Hematopoietic multipotent progenitor cell treated with erythropoietin and hydrocortisone succinate and interleukin-3 and kit ligand, for 8 days (in vitro differentiated cells): ENCODE measurements around the gene NANOG.
"Not testable (repeated sequence)": the region's sequence is repeated elsewhere in the genome, so short reads cannot be mapped to it uniquely, and the experiment has no call there.

Experiments
- DNase-seq: peaks from one replicate; pipeline ENCODE4 v3.0.0-alpha.2; 2015

Gene NANOG

DNA sequence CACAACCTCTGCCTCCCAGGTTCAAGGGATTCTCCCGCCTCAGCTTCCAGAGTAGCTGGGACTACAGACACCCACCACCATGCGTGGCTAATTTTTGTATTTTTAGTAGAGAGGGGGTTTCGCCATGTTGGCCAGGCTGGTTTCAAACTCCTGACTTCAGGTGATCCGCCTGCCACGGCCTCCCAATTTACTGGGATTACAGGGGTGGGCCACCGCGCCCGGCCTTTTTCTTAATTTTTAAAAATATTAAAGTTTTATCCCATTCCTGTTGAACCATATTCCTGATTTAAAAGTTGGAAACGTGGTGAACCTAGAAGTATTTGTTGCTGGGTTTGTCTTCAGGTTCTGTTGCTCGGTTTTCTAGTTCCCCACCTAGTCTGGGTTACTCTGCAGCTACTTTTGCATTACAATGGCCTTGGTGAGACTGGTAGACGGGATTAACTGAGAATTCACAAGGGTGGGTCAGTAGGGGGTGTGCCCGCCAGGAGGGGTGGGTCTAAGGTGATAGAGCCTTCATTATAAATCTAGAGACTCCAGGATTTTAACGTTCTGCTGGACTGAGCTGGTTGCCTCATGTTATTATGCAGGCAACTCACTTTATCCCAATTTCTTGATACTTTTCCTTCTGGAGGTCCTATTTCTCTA lies at the start of gene NANOG:
Gene NANOG (plus strand): TSS at position 519 of the 645 bp plus-strand sequence. CDS start 213 bp downstream, outside the sequence.
- not testable (repeated sequence) for DNase-seq

DNA sequence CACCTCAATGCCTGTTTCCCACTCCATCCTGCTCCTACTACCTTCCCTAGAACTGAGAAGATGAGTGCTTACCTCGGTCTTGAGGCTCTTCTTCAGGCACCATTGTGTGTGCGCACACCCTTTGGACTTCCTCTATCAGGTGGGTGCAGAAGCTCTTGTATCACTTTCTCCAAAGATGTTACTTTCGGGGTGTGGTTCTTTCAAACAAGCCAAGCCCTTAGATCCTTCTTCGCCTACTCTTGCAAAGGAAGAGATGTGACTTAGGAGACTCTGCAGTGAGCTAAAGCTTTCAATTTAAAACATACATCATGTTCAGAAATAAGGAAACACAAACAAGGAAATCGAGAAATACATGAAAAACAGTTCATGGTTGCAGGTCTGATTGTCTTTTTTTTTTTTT lies 42.0 kb upstream of the NANOG start, which contains the start of gene CLEC4C:
Gene CLEC4C (minus strand): TSS at position 130 of the 400 bp plus-strand sequence. CDS start 27 bp downstream, at position 103.
- peak; percentile 29 for DNase-seq

DNA sequence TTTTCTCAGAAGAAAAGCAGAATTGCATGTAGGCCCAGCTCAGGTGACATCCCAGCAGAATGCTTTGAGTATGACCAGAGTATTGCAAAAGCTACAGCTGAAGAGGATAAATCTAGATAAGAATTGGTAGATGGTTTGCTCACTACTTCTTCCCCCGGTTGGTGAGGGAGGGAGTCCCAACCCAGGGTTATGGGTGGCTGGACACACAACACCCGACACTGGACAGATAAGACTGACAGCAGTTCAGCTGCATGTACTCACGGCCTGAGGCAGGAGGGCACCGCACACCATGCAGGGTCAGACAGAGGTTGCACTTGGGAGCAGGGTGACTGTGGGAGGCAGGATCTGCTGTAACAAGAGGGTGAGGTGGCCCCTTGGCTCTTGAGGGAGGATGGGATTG lies 40.4 kb upstream of the NANOG start:
- DNase-seq: peak; percentile 42

DNA sequence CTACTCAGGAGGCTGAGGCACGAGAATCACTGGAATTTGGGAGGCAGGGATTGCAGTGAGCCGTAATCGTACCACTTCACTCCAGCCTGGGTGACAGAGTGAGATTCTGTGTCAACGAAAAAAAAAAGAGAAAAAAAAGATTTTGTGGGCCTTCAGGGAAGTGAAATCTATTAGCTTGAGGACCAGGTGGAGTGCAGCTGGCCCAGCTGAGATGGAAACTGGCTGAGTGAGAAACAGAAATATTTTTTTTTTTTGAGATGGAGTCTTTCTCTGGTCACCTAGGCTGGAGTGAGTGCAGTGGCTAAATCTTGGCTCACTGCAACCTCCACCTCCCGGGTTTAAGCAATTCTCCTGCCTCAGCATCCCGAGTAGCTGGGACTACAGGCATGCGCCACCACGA lies 39.8 kb upstream of the NANOG start:
- DNase-seq: no peak

DNA sequence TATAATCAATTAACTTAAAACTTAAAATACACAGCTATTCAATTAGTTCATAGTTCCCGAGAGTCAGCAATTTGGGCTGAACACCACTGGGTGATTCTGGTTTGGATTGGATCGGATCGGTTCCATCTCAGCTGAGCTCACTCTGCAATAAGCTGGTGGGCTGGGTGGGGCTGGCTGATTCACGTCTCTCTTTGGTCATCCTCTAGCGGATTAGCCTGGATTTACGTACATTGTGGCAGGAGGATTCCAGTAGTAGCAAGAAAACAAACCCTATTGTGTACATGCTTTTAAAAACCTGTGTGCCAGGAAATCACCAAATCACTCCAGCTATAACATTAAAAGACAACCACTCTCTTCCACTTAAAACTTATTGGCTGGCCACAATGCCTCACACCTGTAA lies 38.9 kb upstream of the NANOG start:
- DNase-seq: no peak

DNA sequence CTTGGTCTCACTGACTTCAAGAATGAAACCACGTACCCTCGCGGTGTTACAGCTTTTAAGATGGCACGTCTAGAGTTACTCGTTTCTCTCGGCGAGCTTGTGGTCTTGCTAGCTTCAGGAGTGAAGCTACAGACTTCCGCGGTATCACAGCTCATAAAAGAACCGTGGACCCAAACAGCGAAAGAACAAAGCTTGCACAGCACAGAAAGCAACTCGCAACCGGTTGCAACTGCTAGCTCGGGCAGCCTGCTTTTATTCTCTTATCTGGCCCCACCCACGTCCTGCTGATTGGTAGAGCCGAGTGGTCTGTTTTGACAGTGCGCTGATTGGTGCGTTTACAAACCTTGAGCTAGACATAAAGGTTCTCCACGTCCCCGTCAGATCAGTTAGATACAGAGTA lies 37.8 kb upstream of the NANOG start:
- DNase-seq: no peak

DNA sequence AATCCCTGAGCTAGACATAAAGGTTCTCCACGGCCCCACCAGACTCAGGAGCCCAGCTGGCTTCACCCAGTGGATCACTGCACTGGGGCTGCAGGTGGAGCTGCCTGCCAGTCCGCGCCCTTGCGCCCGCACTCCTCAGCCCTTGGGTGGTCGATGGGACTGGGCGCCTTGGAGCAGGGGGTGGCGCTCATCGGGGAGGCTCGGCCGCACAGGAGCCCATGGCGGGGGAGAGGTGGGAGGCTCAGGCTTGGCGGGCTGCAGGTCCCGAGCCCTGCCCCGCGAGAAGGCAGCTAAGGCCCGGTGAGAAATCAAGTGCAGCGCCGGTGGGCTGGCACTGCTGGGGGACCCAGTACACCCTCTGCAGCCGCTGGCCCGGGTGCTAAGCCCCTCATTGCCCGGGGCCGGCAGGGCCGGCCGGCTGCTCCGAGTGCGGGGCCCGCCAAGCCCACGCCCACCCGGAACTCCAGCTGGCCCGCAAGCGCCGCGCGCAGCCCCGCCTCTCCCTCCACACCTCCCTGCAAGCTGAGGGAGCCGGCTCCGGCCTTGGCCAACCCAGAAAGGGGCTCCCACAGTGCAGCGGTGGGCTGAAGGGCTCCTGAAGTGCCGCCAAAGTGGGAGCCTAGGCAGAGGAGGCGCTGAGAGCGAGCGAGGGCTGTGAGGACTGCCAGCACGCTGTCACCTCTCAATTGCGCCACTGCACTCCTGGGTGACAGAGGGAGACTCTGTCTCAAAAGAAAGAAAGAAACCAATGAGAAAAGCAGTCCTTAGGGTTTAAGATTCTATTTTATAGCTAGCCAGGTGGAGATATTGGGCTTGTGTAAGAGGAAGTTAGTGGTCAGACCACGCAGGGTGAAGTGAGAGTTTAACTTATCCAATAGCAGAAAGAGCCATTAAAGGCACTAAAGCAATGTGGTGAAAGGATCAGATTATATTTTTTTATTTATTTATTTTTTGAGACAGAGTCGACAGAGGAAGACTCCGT lies 37.0 kb upstream of the NANOG start:
- DNase-seq: not testable (repeated sequence)

DNA sequence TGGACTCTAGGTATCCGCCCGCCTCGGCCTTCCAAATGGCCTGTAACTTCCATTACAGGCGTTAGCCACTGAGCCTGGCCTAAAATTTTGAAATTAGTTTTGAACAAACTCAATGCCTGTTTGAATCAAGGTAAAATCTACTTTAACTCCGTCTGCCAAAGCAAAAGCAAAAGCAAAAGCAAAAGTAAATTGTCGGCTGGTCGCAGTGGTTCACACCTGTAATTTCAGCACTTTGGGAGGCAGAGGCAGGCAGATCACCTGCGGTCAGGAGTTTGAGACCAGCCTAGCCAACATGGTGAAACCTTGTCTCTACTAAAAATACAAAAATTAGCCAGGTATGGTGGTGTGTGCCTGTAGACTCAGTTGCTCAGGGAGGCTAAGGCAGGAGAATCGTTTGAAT lies 33.5 kb upstream of the NANOG start:
- DNase-seq: not testable (repeated sequence)

DNA sequence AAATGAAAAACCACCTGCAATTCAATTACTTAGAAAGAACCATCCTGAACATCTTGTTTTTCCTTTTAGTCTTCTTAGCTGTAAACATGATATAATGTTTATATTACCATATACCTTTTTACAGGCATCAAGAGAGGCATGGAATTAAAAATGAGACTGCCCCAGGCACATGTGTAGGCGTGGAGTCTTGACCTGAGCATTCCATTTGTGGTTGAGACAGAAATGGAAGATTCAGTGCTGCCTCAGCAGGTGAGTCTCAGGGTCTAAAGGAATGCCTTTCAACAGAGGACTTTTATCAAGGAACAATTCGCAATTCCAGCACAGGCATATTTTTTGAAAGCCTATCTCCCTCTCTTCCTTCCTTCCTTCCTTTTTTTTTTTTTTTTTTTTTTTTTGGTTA lies 32.2 kb upstream of the NANOG start:
- DNase-seq: no peak

DNA sequence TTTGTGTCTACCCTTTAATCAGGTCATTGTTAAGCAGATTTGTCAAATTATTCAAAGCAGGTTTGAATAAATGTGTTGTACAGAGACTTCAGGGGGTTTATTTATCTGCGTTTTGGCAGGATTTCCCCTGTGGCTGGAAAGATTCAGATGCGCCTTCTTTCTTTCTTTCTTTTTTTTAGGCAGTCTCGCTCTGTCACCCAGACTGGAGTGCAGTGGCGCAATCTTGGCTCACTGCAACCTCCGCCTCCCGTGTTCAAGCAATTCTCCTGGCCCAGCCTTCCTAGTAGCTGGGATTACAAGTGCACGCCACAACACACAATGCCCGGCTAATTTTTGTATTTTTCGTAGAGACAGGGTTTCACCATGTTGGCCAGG lies 30.4 kb upstream of the NANOG start:
- no peak for DNase-seq

DNA sequence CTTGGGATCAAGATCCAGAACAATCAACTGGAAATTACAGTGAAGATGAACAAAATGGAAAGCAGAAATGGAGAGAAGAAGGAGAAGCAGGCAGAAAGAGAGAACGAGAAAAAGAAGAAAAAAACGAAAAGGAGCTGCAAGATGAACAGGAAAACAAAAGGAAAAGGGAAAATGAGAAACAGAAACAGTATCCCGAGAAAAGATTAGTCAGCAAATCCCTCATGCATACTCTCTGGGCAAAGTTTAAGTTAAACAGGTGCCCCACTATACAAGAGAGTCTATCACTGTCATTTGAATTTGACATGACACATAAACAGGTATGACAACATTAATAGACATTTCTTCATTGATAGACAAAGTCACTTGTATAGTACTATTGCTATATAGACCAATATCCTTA lies 19.2 kb upstream of the NANOG start:
- DNase-seq: no peak

DNA sequence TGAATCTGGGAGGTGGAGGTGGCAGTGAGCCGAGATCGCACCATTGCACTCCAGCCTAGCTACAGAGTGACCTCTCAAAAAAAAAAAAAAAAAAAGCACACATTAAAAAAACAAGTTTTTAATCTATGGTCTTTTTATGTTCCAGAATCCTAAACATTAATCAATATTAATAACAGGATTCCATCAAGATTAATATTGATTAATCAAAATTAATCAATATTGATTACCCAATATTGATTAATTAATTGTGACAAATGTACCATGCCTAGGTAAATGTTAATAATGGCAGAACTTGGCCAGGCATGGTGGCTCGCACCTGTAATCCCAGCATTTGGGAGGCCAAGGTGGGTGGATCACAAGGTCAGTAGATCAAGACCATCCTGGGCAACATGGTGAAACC lies 7.9 kb upstream of the NANOG start:
- DNase-seq: no peak

DNA sequence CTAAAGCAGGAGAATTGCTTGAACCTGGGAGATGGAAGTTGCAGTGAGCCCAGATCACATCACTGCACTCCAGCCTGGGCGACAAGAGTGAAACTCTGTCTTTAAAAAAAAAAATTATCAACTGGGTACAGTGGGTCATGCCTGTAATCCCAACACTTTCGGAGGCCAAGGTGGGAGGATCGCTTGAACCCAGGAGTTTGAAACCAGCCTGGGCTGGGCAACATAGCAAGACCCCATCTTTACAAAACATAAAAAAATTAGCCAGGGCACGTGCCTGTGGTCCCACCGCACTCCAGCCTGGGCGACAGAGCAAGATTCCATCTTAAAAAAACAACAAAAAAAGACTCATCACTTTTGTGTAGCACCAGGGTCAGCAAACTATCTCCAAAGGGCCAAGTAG lies 7.1 kb upstream of the NANOG start:
- no peak for DNase-seq

DNA sequence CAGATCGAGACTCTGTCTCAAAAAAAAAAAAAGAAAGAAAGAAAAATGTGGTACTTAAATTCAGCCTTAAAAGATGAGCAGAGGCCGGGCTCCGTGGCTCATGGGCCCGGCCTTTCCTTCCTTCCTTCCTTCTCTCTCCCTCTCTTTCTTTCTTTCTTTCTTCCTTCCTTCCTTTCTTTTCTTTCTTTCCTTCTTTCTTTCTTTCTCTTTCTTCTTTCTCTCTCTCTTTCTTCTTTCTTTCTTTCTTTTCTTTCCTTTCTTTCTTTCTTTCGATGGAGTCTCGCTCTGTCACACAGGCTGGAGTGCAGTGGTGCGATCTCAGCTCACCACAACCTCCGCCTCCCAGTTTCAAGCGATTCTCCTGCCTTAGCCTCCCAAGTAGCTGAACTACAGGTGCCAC lies 5.8 kb upstream of the NANOG start:
- not testable (repeated sequence) for DNase-seq

DNA sequence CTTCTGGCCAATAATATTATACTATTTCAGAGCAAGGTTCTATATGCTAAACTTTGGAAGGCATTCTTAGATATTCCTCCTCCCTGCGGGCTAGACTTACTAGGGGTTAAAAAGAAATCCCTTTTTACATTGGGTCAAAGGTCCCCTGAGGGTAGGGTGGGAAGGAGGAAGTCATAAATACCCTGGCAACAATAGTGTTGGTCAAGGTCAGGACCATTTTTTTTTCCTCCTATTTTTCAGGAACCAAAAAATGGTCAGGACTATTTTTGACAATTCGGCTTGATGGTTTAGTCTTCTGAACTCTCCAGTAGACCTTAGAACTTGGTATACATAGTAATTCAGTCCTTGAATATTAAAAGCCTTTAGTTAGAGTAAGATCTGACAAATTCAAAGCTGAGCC lies 4.5 kb upstream of the NANOG start:
- DNase-seq: no peak

DNA sequence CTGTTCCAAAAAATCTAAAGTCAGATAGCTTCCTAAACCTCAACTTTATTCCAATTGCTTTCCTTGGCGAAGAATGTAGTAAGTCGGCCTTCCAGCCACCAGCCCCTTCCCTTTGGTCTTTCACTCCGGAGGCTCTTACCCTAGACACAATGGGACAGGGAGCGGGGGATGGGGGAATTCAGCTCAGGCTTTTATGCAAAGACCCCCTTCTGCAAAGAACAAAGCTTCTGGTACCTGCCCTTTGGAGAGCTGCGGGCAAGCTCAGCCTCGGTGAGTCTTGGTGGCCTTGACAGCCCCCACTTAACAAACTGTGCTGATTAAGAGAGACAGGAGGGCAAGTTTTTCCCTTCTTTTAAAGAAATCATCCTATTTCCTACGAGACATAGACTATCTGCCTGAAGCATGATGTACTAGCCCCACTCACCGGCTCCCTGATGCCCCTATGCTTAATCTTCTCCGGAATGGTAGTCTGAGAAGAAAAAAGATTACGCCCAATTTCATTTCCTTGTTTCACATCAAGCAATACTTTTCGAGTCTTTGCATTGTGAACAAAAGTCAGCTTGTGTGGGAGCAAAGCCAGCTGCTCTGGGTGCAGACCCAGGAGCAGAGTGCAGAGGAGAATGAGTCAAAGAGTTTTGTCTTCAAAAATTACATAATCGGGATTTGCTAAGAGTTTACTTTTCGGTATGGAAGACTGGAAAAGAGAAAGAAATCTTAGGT lies 1.5 kb upstream of the NANOG start:
- DNase-seq: no peak

DNA sequence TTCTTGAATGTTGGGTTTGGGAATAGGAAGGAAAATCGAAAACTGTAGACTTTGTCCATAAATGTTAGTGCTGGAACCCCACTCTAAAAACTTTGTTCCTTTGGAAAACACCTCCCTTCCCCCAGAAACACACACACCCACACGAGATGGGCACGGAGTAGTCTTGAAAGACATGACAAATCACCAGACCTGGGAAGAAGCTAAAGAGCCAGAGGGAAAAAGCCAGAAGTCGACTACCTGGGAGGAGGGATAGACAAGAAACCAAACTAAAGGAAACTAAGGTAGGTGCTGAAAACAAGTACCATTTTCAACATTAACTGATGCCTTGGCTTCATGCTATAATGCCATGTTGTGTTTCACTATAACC lies 925 bp upstream of the NANOG start:
- no peak for DNase-seq

DNA sequence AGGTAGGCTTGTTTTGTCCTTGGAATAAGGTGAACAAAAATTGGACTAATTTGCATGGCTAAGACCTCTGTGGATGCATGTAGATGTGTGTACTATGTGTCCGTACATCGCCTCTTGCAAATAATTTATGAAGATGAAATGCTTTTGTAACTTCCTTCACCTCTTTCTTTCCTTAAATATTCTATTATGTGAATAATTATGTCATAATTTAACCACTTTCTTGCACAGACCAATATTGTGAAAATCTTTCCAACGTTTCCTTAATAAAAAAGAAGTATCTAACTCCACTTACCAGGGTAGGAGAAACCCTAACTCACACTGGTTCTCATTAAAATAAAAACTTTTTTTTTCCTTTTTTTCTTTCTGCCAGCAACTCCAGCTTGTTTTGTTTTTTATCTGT lies 4.0 kb downstream of the NANOG start:
- no peak for DNase-seq

DNA sequence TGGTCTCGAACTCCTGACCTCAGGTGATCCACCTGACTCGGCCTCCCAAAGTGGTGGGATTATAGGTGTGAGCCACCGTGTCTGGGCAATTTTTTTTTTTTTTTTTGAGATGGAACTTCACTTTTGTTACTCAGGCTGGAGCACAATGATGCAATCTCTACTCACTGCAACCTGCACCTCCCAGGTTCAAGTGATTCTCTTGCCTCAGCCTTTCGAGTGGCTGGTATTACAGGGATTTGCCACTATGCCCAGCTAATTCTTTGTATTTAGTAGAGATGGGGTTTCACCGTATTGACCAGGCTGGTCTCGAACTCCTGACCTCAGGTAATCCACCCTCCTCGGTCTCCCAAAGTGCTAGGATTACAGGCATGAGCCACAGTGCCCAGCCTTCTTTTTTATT lies 8.1 kb downstream of the NANOG start:
- not testable (repeated sequence) for DNase-seq

DNA sequence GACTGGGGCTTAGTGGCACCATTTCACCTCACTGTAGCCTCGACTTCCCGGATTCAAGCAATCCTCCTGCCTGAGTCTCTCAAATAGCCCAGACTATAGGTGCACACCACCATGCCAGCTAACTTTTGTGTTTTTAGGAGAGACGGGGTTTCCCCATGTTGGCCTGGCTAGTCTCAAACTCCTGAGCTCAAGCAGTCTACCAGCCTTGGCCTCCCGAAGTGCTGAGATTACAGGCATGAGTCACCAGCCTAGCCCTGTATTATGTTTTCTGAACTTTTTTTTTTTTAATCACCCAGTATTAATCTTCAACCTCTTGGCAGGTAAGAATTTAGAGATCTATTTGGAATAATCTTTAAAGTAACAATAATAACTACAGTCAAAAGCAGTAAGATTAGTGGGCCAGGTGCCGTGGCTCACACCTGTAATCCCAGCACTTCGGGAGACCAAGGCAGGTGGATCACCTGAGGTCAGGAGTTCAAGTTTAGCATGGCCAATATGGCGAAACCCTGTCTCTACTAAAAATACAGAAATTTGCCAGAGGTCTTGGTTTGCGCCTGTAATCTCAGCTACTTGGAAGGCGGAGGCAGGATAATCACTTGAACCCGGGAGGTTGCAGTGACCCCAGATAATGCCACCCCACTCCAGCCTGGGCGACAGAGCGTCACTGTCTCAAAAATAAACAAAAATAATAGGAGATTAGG lies 8.6 kb downstream of the NANOG start:
- no peak for DNase-seq

DNA sequence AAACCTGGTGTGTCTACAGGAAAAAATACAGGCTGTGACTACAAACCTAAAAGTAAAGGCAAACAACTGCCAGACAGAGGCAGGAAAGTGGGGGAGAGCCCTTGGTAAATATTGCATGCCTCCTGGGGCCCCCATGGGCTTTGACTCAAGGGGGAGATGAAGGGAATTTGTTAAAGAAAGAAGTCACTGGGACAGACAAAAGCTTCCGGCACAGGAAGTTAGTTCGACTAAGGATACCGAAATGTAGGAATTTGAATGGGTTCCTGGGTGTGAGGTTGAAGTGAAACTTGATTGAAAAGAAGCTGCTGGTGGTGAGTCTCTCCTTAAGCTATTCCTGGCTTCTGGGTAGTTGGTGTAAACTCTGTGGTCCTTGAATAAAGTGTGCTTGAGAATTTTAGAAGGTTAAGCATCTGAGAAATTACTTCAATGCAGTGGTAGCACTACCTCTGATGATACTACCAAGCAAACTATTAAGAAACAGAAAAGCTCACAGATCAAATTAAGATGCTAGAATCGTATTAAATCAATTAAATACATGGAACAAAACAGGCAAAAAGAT lies 9.6 kb downstream of the NANOG start:
- not testable (repeated sequence) for DNase-seq

DNA sequence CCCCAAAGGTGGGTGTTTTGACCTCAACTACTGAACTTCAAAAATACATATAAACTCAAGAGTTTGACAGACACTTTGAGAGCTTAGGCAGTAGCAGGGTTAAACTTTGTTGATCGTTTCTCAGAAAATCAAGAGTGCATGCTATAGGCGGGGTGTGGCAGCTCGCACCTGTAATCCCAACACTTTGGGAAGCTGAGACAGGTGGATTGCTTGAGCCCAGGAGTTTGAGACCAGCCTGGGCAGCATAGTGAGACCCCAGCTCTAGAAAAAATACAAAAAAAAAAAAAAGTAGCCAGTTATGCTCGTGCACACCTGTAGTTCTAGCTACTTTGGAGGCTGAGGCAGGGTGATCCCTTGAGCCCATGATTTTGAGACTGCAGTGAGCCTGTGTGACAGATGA lies 12.3 kb downstream of the NANOG start:
- DNase-seq: no peak

DNA sequence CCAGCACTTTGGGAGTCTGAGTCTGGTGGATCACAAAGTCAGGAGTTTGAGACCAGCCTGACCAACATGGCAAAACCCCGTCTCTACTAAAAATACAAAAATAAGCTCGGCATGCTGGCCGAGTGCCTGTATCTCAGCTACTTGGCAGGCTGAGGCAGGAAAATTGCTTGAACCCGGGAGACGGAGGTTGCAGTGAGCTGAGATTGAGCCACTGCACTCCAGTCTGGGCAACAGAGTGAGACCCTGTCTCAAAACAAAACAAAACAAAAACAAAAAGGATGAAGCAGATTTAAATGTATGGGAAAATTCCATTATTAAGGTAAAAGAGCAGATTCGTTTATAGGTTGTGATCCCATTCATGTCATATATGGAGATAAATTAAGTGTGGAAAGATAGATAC lies 17.1 kb downstream of the NANOG start:
- DNase-seq: not testable (repeated sequence)
